ENCODE results near the gene MYH7.
"Not testable (repeated sequence)": the region's sequence is repeated elsewhere in the genome, so short reads cannot be mapped to it uniquely, and the experiment has no call there.

The MYH7 gene

GRCh38 chr14:23430016-23430722 lies 5.3 kb downstream of the MYH7 start:
- DNase-seq: no peak

- no peak for DNase-seq
These were observed 6.6 kb downstream of the MYH7 start for GRCh38 chr14:23428686-23429495.

- DNase-seq: not testable (repeated sequence)
These were observed 9.7 kb downstream of the MYH7 start for GRCh38 chr14:23425798-23426197.

- DNase-seq: no peak
These were observed 10.3 kb downstream of the MYH7 start for GRCh38 chr14:23425169-23425568.

GRCh38 chr14:23423657-23424056 lies 11.8 kb downstream of the MYH7 start:
- DNase-seq: no peak

- no peak for DNase-seq
These were observed 13.9 kb downstream of the MYH7 start for GRCh38 chr14:23421594-23421993.

GRCh38 chr14:23419646-23420045 lies 15.8 kb downstream of the MYH7 start:
- DNase-seq: not testable (repeated sequence)

GRCh38 chr14:23418021-23418420 lies 17.4 kb downstream of the MYH7 start:
- DNase-seq: no peak

GRCh38 chr14:23417269-23417668 lies 18.2 kb downstream of the MYH7 start:
- not testable (repeated sequence) for DNase-seq

GRCh38 chr14:23416801-23417200 lies 18.7 kb downstream of the MYH7 start:
- DNase-seq: no peak

GRCh38 chr14:23415821-23416778 lies 19.4 kb downstream of the MYH7 start:
- no peak for DNase-seq

GRCh38 chr14:23414906-23415820 lies 20.3 kb downstream of the MYH7 start:
- DNase-seq: no peak

GRCh38 chr14:23414254-23414653 lies 21.2 kb downstream of the MYH7 start:
- DNase-seq: no peak

- no peak for DNase-seq
These were observed 21.8 kb downstream of the MYH7 start for GRCh38 chr14:23413681-23414080.

GRCh38 chr14:23411563-23412525 lies 23.6 kb downstream of the MYH7 start:
- no peak for DNase-seq

GRCh38 chr14:23409966-23410635 lies 25.4 kb downstream of the MYH7 start:
- DNase-seq: no peak

GRCh38 chr14:23409475-23409874 lies 26.0 kb downstream of the MYH7 start:
- no peak for DNase-seq

- no peak for DNase-seq
These were observed 27.2 kb downstream of the MYH7 start for GRCh38 chr14:23408307-23408630.

- no peak for DNase-seq
These were observed 27.7 kb downstream of the MYH7 start, which contains the start of gene MYH6 for GRCh38 chr14:23407516-23408306. MYH6 (minus strand) TSS chr14:23408273; CDS start chr14:23407223, 1,050 bp downstream.

Data from NCI-H1436 (cell line).